SKM-1 (cell line): ENCODE results near the gene CH25H.

Source experiments
- DNase-seq: peaks from one replicate; lab custom pipeline; 2025; ENCODE audit not compliant: unreplicated experiment; lab: John Stamatoyannopoulos, UW

The CH25H gene

DNA sequence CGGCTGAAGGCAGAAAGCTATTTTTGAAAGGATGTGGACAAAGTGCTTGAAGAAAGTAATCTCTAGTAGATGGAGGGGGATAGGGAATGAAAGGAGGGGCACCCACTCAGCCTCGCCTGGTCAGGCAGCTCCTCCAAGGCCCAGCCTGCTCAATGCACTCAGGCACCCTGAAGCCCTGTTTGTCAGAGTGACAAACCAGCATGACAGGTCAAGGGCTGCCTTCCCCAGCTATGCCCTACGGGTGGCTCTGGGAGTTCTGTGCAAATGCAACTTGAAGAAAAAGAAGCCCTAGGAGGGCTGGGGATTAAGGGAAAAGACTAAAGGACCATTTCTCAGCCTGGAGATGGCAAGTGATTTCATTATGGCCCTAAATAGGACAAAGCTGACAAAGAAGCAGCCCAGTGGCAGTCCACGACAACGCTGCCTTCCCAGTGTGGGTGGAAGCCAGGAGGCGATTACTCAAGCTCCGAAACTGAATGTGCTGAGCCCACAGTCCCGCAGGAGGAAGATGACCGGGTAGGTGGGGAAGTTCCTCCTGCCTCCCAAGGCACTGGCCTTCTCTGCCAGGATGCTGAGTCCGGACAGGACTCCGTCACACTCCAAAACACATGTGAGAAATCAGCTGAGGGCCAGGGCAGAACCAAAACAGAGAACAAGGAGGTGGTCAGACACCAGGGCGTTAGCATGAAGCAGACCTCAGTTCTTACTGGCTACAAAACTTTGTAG, 28.1 kb upstream of the CH25H start:
- no peak for DNase-seq

DNA sequence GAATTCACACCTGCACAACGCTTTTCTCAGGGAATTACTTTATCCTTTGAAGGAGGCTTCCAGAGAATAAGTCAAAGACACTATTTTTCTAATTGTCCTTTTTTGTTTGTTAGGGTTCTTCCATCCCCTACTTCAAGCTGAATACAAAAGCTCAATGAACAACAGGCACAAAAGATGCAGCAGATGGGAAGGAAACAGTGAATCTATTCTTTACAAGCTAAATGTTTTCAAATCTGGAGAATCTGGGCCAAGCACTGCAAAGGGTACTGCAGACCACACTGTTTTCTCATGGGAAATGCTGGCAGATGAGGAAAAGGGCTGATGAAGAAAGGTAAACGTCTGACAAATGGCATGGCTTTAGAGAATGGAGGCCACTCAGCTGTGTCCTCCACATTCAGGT, 25.9 kb upstream of the CH25H start:
- DNase-seq = no peak

DNA sequence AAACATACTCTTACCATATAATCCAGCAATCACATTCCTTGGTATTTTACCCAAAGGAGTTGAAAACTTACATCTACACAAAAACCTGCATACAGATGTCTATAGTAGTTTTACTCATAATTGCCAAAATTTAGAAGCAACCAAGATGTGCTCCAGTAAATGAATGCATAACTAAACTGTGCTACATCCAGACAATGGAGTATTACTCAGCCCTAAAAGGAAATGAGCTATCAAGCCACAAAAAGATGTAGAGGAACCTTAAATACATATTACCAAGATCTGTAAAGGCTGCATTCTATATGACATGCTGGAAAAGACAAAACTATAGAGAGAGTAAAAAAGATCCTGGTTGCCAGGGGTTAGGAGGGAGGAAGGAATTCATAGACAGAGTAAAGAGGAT, 21.8 kb upstream of the CH25H start:
- no peak for DNase-seq

DNA sequence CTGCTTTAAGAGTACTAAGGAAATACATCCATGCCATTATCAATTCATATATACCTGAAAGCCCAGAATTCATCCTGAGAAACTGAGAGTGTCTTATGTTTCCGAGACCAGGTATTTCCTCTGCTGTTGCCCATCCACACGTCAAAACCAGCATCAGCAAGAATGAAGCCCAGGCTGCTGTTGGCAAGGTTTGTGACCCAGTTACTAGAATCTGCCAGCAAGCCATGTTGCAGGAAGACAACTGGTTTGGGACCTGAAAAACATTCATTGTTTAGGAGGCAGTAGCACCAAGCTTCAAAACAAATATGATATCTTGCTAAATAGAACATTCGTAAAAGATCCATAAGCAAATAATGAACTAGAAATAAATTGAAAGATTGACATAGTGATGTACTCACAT, 21.0 kb upstream of the CH25H start:
- DNase-seq = no peak

DNA sequence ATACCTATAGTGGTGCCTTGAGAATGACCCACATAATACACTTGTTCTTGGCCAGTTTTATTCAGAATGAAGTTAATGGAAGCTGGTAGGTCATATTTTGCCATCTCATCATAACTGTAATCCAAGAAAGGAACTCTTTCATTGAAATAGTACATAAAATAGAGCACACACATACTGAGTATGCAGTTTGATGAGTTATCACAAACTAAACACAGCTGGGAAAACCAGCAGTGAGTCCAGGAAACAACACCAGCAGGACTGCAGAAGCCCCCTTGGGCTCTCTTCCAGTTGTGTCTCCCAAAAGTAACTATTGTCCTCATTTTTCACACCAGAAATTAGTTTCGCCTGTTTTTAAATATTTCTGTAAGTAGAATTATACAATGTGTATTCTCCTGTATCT, 19.8 kb upstream of the CH25H start:
- DNase-seq = no peak

- no peak for DNase-seq
These were observed 17.8 kb upstream of the CH25H start for GRCh38 chr10:89224739-89225443.

DNA sequence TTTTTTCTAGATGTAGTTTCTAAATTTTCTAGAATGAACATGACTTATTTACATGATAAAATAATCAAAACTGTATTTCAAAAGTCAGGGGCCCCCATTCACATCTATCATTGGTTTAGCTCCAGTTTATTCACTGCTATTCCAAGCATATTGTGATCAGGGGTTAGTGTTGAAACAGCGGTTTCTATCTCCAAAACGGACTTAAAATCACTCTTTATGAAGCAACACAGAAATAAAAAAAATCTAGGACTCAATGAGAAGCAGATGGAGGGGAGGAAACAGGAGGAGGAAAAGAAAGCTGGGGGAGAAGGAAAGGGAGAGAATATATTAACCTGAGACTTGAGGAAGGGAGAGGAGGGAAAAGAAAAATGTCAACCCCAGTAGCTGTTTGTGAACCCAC, 14.8 kb upstream of the CH25H start:
- DNase-seq = no peak

DNA sequence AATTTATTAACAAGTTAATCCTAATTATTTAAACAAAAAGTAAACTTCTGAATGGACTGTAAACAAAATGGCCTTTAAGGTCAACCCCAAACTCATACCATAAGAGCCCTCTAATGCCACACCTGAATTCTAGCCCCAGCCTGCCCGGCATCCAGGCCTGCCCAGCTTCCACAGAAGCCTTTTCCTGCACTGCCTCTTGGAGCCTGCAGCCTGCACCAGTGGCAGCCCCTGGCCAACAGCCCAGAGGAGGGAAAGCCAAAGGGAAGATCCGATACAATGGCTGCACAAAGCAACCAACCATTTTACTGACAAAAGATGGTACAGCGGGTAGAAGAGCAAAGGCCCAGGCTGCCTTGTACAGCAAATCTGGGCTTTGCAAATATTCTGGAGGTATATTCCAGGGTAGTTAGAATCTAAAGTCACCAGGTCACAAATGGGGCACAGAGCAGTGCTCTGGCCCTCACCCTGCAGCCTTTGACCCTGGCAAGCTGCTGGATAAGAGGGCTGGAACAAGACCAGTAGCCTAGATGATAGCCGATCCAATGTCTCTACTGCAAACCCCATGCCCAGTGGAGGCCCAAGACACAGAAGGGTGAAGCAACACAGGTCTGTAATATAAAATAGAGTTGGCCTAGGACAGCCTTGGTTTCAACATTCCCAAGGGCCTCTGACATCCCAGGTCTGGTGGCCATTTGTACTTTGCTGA, 12.5 kb upstream of the CH25H start:
- no peak for DNase-seq

DNA sequence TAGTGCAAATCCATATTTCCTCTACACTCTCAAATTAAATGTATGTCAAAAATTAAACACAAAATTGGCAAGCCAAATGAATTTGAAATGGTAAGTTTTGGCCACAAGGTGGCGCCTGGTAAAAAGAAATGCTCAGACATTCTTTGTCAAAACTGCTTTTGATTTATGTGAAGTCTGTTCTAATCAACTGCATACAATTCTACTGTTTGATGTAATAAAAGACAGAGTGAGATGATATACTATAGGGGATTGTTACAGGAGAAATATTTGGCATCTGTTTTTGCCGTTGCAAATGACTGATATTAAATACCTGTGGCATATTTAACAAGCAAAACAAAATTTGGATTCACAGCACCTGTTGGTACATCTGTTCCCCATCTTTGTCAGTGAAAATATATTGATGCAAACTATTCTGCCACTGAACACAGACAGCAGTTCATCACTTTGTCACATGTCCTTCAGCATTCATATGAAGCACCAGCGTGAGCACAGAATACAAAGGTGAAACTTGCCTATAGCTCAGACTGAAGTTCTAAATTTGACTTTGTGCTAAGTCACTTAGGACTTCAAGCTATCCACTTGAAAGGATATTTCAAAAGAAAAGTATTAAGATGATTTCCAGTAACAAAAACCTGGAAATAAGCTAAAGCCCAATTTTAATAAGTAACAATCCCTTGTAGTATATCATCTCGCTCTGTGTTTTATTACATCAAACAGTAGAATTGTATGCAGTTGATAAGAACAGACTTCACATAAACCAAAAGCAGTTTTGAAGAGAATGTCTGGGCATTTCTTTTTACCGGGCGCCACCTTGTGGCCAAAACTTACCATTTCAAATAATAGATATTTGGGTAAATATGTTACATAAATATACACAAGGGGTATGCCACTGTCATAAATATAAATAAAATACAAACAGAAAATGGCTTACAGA, 10.2 kb upstream of the CH25H start:
- DNase-seq = peak; percentile 46

DNA sequence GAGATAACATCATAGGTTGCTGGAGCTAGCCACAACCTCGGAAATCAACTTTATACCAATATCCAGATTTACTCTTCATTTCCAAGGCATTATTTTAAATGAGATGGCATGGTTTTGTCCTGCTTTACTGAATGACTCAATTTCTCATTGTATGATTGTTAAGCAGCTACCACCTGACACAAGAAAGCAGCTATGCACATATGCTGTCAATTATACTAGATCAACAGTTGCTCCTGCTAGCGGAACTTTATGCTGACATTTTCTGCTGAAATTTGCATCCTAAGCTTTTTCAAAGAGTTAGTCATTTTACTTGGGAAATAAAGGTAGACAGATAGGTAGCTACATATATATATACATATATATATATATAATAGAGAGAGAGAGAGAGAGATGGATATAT, 8.9 kb upstream of the CH25H start:
- no peak for DNase-seq

DNA sequence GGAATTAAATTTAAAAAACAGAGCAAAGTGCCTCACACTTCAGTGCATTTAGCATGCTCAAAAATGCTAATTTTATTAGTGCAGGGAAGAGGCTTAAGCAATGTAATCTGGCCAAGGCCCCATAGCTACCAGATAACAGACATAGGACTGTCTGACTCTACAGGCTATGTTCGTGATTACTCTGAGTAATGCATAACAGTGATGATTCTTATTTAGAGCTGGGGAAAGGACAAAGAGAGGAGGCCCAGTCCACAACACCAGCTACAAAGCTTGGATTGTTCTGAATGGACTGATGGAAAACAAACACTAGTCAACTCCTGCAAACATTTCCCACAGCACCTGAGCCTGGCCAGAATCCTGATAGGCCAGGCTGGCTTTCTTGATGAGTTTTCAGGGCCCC, 8.4 kb upstream of the CH25H start:
- no peak for DNase-seq

GRCh38 chr10:89214566-89215165, 7.5 kb upstream of the CH25H start:
- no peak for DNase-seq

- DNase-seq = peak; percentile 15
These were observed 6.2 kb upstream of the CH25H start for GRCh38 chr10:89213191-89213808.

DNA sequence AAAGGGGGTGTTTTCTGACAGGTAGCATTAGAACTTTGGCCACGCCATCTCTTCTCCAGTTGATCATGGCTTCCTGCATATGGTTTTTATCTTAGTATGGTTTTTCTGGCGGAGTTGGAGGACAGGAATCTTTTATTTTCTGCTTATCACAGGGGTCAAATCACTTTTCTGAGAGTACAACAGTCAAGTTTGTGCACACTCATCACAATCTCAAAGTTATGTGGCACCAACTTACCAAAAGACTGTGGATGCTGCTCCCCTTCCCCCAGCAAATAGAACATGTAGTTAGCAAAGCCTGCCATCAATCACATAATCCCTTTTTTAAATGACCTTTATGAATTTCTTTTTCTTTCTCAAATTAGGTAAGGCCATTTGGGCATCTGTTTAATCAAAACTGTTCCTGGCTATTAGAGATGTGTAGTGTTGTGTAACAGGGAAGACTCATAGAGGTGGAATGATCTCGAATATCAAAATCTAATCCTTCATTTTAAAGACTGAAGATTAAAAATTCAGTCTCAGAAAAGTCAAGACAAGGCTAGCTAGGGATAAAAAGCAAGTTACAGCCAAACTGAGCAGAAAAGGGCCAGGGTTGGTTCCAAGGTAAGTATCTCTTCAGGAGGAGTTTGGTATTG, 3.8 kb upstream of the CH25H start:
- DNase-seq = no peak

DNA sequence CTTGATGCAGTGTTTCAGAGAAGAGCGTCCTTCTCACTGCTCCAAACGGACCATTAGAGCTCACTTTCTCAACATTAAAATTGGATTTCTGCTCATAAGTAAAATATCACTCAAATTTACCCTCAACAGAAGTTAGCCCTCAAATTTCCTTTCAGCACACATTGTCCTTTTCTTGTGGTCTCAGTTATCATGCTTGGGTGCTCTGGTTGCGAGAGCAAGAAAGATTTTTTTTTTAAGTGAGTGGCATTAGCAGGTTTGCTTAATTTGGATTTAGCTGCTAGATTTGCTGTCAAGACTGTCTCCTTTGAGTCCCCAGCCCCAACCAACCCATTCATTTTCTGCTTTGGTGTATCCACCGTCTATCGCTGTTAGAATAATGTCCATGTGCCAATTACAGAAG, 2.6 kb upstream of the CH25H start:
- no peak for DNase-seq

- no peak for DNase-seq
These were observed 859 bp upstream of the CH25H start for GRCh38 chr10:89207801-89208551.

DNA sequence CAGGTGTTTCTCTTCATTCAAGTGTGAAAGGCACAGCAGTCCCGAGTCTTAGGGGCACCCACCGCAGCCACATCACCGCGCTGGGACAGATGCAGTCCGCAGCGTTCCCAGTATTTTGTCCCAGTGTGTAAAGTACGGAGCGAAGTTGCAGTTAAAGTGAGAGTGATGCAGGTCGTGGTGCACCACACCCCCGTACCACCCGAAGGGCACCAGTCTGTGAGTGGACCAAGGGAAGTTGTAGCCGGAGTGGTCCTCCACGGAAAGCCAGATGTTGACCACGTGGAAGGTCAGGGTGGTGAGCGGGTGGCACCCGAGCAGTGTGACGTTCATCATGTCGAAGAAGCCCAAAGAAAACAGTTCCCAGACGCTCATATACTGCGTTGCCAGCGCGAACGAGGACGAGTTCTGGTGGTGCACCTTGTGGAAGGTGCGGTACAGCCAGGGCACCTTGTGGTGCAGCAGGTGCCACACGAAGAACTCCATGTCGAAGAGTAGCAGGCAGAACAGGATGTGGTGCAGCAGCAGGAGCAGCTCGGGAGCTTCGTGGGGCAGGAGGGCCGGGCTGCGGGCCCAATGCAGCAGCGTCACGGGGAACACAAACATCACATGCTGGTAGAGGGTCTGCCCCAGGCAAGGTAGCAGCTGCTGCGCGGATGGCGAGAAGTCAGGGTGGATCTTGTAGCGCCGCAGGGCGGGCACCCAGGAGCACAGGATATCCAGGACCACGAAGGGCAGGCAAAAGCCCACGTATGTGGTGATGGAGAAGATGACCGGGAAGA, 526 bp downstream of the CH25H start:
- no peak for DNase-seq

GRCh38 chr10:89204621-89205185, 2.4 kb downstream of the CH25H start:
- DNase-seq = no peak
